ENCODE data around the gene TAGLN2.
A peak's percentile ranks its signal among the peaks of the same experiment; 100 is the strongest.

TAGLN2 gene

DNA sequence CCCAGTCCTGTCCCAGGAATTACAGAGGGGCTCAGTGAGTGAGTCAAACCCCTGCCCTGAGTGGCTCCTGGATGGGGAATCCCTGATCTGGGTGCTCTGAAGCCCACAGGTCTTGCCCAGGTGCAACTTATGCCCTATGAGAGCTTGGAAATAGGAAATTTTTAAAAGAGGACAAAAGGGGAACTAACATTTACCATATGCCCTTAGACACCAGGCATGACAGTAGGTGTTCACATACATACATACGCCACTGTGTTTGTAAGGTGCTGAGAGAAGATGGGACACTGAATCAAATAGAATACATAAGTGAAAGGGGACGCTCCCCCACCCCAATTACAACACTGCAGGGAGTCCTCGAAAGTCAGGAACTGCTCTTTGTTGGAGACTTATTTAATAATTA lies 26.8 kb downstream of the TAGLN2 start:
- DNase-seq, result no peak

DNA sequence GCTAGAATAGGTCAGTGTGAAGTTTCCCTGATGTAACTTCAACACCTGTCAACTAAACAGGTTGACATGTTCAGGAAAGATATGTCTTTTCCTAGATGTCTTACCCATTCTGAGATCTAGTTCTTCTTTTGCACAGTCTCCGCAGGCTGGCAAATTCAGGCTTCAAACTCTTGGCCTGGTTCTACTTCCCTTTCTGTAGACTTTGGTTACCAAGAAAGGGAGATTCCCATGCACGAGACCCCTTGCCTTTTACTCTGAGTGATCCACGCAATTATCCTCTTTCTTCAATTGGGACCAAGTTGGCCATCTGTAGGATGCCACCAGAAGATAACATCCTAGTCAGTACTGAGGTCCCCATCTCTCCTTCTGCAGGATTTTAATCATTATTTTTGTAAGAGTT lies 27.3 kb downstream of the TAGLN2 start:
- DNase-seq, result no peak

- DNase-seq, result no peak
Measured at GRCh38 chr1:159896546-159896930, 28.8 kb downstream of the TAGLN2 start.

- DNase-seq, result peak in 1 of 2 donors; percentile 8
Measured at GRCh38 chr1:159895836-159896545, 29.3 kb downstream of the TAGLN2 start.

DNA sequence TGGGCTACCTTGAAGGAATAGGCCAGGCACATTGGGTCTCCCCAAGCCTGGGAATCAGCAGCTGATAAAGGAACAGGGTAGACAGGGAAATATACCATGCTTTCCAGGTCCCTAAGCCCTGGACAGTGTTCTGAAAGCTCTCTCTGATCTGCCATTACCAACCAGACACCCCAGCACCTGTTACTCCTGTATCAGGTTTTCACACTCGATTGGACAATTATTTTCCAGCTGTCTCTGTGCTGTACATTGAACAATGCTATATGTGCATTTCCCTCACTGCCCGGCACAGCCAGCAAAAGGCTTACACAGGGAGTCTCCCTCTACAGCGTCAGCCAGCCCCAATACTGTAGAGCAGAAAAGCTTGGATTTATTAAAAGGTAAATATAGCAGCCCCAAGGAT lies 30.0 kb downstream of the TAGLN2 start:
- no peak for DNase-seq

- DNase-seq, result no peak
Measured at GRCh38 chr1:159892944-159893343, 32.4 kb downstream of the TAGLN2 start.

DNA sequence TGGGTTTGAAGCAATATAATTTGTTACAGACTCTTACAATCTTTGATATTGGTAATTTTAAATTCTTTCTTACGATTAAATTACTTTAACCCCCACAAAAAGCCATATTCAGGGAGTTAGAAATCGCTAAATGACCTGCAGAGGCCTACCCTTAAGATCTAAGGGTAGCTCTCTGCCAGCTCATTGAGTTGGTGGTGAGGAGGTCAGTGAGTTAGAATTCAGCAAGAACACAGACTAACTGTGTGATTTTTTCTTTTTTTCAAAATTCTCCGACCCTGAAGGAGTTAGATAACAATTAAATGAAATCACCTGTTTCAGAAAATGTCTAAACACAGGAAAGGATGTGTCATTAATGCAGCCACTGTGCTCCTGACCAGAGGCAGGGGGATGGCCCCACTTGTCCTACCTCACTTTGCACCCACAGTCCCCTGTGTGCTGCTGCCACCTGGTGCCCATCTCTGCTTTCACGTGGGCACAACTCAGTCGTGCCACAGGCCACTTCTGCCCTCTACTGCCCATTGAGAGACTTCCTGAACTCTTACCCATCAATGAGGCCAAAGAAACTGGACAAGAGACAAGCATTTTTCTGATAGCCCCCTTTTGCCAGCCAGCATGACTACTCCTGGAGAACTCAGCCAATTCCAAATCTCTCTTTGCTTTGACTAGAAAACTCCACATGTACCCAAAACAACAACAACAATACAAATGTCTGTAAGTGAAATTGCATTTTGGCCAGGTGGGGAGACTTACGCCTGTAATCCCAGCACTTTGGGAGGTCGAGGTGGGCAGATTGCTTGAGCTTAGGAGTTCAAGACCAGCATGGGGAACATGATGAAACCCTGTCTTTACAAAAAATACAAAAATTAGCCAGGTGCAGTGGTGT lies 33.8 kb downstream of the TAGLN2 start:
- DNase-seq, result peak; percentile 76 to 83

DNA sequence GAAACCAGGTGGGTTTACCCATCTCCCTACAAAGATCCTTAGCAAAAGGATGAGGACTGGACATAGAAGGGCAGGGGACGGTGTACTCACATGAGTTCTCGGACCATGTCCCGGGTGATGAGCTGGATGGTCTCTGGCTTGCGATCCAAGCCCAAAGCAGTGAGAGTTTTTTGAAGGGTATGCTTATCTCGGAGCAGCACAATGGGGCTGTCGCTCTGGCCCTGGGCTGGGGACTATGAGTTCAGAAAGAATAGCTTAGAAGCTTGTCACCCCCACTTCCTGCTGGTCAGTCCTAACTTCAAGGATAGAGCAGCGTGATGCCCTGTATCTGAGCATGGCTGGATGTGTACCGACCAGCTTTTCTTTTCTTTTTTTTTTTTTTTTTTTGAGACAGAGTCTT lies 34.9 kb downstream of the TAGLN2 start:
- DNase-seq, result no peak

- DNase-seq, result no peak
Measured at GRCh38 chr1:159889821-159890252, 35.5 kb downstream of the TAGLN2 start.

DNA sequence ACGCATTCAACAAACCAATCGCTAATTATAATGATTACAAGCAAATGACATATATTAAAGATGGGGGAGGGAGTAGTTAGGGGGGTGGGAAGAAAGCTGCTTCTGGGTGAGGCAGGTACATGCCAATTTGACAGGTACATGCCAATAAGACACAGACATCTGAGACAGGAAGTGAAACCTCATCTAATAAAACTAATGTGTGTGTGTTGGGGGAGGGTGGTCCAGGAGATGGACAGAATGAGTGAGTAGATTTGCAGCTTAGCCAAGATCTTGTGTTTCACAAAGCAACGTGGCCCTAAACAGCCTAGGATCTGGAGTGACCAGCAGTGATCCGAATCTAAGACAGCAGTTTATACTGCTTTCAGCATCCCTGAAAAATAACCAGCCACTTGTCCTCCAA lies 36.1 kb downstream of the TAGLN2 start:
- no peak for DNase-seq

DNA sequence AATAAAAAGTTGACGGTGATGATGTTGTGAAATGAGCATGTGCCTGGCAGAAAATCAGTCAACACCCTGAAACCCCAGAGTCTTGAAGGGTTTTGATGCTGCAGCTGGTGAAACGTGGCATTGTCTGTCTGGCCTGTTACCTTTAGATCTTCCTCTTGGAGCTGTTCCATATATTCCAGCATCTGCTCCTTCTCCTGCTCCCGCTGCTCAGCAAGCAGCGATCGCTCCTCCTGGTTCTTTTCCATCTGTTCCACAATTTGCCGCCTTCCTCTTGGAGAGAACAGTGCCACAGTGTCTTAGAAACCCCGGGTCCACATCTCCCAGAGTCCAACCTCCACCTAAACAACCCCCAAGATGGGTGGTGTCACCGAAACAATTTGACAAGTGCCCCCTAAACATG lies 41.0 kb downstream of the TAGLN2 start:
- no peak for DNase-seq

GRCh38 chr1:159883134-159883533 lies 42.2 kb downstream of the TAGLN2 start:
- DNase-seq, result no peak

DNA sequence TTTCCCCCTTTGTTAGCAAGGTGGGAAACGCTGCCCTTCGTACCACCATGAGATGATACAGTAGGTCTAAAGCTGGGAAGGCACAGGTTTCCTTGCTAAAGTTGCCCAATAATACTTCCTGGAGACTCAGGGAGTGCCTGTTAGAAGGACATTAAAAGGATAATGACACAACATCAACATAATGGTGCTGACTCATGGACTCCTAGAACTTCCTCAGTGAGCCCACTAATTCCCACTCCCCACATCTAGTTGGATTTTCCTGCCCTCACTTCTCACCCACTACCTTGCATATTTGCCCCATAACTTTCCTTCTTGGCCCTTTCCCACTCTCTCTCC lies 42.8 kb downstream of the TAGLN2 start:
- no peak for DNase-seq

DNA sequence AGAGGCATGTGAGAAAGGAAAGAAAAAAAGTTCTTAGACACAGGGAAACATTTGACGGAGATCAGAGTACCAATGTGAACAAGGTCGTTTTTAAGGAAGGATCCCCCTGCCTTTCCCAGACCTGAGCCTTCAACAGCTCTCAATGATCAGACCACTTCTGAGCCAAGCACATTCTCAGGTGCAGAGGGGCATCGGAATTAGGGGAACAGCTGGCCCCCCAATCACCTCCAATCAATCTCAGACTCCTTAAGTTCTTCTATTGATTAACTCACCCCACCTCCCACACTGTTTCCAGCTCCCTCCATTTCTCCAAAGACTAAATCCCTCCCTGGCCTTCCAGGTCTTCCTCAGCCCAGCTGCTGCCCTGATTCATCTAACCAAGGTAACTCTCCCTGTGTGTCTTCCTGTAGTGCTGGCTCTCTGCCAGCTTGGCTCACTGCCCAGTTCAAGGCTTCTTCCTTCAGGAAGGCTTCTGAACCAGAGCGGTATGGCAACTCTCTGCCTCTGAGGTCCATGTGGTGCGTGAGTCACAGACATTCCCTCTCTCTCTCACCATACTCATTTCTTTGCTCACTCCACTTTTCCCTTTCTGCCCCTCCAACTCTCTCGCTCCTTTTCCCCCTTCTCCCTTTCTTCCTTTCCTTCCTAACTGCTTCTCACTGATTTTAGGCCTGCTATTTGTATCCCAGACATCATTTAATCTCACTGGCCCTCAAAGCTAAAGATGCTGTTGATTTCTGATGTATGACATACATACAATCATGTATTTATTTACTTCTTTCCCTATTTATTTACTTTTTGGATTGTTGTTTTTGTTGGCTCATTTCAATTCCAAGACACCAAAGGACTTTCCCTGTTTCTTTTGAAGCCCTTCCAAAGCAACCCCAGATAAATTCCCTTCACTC lies 43.4 kb downstream of the TAGLN2 start:
- DNase-seq, result no peak

DNA sequence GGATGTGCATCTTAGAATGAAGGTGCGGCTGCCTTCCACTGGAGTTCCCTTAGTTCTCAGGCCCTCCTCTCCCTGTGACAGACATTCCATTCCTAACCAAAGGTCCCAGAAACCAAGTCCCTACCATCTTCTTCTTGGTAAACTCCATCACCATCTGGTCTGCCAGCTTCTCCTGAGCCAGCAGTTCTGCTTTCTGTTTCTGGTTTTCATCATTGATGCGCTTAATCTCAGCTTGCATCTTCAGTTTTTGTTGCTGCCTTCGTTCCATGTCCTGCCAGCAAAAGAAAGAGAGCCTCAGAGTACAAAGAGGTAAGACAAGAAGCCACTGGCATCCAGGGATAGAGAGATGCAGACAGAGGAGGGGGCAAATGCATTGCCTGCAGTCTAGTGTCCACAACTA lies 44.9 kb downstream of the TAGLN2 start:
- no peak for DNase-seq

DNA sequence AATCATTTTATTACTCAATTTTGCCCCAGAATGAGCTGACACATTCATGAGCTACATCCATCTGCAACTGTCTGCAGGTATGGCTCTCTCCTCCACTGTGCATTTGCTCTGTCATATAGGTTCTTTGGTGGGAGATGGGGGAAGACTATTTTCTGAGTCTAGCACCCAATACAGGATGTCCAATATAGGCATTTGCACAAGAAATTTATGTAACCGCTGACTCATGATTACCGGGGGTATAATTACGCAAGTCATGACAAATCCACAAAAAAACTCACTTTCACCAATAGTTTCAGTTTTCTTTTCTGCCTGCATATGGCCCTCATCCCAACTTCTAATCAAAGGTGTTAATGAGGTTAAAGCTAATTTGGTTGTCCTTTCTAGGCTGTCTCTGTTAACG lies 45.3 kb downstream of the TAGLN2 start:
- no peak for DNase-seq

DNA sequence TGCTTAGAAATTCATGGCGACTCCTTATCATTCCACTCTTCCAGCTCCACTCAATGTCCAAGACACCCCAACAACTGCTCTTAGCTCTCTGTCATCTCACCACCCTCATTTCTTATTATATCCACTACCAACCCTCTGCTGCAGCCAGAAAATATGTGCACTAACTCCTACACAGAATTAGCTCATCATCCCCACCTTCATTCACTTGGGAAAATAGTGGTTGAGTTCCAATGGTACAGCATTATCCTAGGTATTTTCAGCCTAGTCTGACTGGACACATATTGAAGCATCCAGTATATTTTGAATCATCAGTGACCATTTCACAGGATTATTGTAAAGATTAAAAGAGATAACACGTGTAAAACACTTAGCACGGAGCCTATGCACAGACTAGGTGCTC lies 46.2 kb downstream of the TAGLN2 start:
- DNase-seq, result no peak

GRCh38 chr1:159877695-159878444 lies 47.4 kb downstream of the TAGLN2 start:
- no peak for DNase-seq

DNA sequence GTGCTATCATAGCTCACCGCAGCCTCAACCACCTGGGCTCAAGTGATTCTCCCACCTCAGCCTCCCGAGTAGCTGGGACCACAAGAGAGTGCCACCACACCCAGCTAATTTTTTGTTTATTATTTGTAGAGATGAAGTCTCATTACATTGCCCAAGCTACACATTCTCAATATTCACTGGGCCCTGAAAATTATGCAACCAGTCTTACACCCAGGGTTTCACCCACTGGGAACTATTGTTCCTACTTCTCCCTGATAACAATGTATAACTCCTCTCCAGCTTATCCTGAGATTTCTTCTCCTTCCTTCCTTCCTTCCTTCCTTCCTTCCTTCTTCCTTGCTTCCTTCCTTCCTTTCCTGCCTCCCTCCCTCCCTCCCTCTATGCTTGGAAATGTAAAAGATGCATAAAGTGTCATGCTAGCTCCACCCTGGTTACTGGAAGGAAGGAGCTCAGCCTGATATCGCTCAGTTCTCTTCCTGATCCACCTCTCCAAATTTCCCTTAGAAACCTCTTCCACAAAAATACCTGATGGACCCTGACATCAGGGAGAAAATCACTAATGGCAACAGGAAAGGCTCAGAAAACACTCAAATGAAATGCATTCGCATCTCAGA lies 51.7 kb downstream of the TAGLN2 start:
- DNase-seq, result no peak

- no peak for DNase-seq
Measured at GRCh38 chr1:159872891-159873290, 52.4 kb downstream of the TAGLN2 start.

DNA sequence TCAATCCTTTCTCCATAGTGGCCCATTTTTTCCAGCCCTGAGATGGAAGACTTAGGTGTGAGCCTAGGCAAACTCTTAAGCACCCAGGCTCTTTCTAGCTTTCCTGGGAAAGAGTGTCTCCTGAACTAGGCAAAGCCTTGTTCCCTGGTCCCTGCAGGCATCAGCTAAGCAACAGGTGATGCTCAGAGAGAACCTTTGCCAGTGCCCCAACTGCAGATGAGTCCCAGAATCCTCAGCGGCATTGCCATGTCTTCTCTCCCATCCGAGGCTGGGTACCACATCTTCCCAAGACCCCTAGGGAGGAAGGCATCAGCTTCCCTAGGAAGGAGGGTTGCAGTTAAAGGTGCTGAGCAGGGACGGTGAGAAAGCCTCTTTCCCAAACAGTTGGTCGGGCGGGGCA lies 54.6 kb downstream of the TAGLN2 start:
- no peak for DNase-seq

GRCh38 chr1:159869607-159870006 lies 55.7 kb downstream of the TAGLN2 start:
- no peak for DNase-seq

Measured in hippocampal formation (tissue), 2 donors.